PC-3 (cell line): Measurements from ENCODE around the gene POP4. TPM values are rescaled to one million over a fixed set of nuclear protein-coding genes. Genes with fewer than 3 reads are reported as not detected.
A peak's percentile ranks its signal among the peaks of the same experiment; 100 is the strongest.

Experiments
- ATAC-seq: fragments of 200-7000 bp; cut with Tn5 transposase; 2 replicates; pipeline ENCODE4 v1.9.1; 2020; ENCODE audit warnings: mild to moderate bottlenecking, moderate library complexity
- BruUV-seq: library from RNA; stranded (reverse); fragments of 400-500 nt; replicated peaks from 2 replicates; lab custom pipeline; 2021; lab: Mats Ljungman, UMichigan
- CTCF ChIA-PET: fragments of 300-600 bp; sonication (Branson Sonifier 250); formaldehyde crosslinking; loops from one replicate; lab custom pipeline; 2022; ENCODE audit warnings: antibody characterized with exemption; lab: Charles Lee
- POLR2A ChIA-PET: fragments of 300-600 bp; sonication (Branson Sonifier 250); formaldehyde crosslinking; loops from one replicate; lab custom pipeline; 2022; ENCODE audit warnings: antibody characterized with exemption; ENCODE audit not compliant: unreplicated experiment; lab: Charles Lee
- DNase-seq: peaks from one replicate; pipeline ENCODE4 v3.0.0-alpha.2; 2015
- H2AFZ ChIP-seq: fragments of 300-600 bp; sonication (generic); 2 replicates; pipeline ENCODE4 v1.6.0; 2016; ENCODE audit warnings: antibody characterized with exemption, low read length
- H3F3A ChIP-seq: fragments of 300-600 bp; sonication (generic); one replicate; pipeline ENCODE4 v1.6.0; 2017; ENCODE audit warnings: antibody characterized with exemption, low read length, control low read depth, mild to moderate bottlenecking; ENCODE audit not compliant: unreplicated experiment
- H3K27ac ChIP-seq: fragments of 300-600 bp; sonication (generic); 2 replicates; pipeline ENCODE4 v1.5.1; 2016; ENCODE audit warnings: mild to moderate bottlenecking, low read length
- H3K27me3 ChIP-seq: fragments of 300-600 bp; sonication (generic); 2 replicates; pipeline ENCODE4 v1.6.1; 2016; ENCODE audit warnings: low read length, mixed read lengths
- H3K36me3 ChIP-seq: fragments of 300-600 bp; sonication (generic); 2 replicates; pipeline ENCODE4 v1.6.1; 2016; ENCODE audit warnings: low read depth, mixed run types, low read length, mixed read lengths
- H3K4me1 ChIP-seq: fragments of 300-600 bp; sonication (generic); 2 replicates; pipeline ENCODE4 v1.5.1; 2016; ENCODE audit warnings: low read length; ENCODE audit not compliant: insufficient read depth
- H3K4me2 ChIP-seq: fragments of 300-600 bp; sonication (generic); 2 replicates; pipeline ENCODE4 v1.6.0; 2016; ENCODE audit warnings: low read length
- H3K4me3 ChIP-seq: fragments of 300-600 bp; sonication (generic); 2 replicates; pipeline ENCODE4 v1.5.1; 2016; ENCODE audit warnings: mild to moderate bottlenecking, low read length, mixed read lengths
- H3K79me2 ChIP-seq: fragments of 300-600 bp; sonication (generic); 2 replicates; pipeline ENCODE4 v1.6.1; 2017; ENCODE audit warnings: low read length, mixed read lengths
- H3K9ac ChIP-seq: fragments of 300-600 bp; sonication (generic); 2 replicates; pipeline ENCODE4 v1.6.0; 2016; ENCODE audit warnings: mild to moderate bottlenecking, low read length
- H3K9me2 ChIP-seq: fragments of 300-600 bp; sonication (generic); replicated peaks from 2 replicates; pipeline ENCODE4 v1.6.1; 2016; ENCODE audit warnings: mixed run types, low read length, mixed read lengths
- H3K9me3 ChIP-seq: fragments of 300-600 bp; sonication (generic); 2 replicates; pipeline ENCODE4 v1.6.1; 2016; ENCODE audit warnings: low read length, mixed read lengths
- H4K20me1 ChIP-seq: fragments of 300-600 bp; sonication (generic); 2 replicates; pipeline ENCODE4 v1.6.1; 2016; ENCODE audit warnings: low read length, mixed read lengths
- CTCF ChIP-seq: fragments of 300-600 bp; sonication (generic); conservative IDR thresholded peaks from 2 replicates; pipeline ENCODE4 v1.5.1; 2017; ENCODE audit warnings: antibody characterized with exemption, low read depth, mild to moderate bottlenecking, low read length
- EZH2 ChIP-seq: fragments of 300-600 bp; sonication (generic); IDR thresholded peaks from one replicate; pipeline ENCODE4 v1.6.1; 2017; ENCODE audit warnings: antibody characterized with exemption, mild to moderate bottlenecking, low read length; ENCODE audit not compliant: unreplicated experiment
- EZH2phosphoT487 ChIP-seq: fragments of 300-600 bp; sonication (generic); IDR thresholded peaks from 2 replicates; pipeline ENCODE4 v1.6.1; 2018; ENCODE audit warnings: mild to moderate bottlenecking, antibody characterized with exemption, low read length, borderline replicate concordance
- intact Hi-C: fragments of 100-400 bp; cut with micrococcal nuclease; formaldehyde crosslinking; loops from 2 replicates; pipeline ENCODE4 v1.9.0; 2023
- total RNA-seq: library from RNA; depleted of rRNA; stranded (reverse); fragments of >200 nt; gene quantifications from 2 replicates; pipeline ENCODE4 v1.2.3, GENCODE V29; 2014

POP4 gene
- total RNA-seq, 1 experiment from 2014 or later: 115 TPM

- Histone ChIP-seq H3K9me2 (no peaks in the 10 kb centered on the region), H3K27ac (no peak overlapping the region), H3K79me2 (no peaks in the 10 kb centered on the region), H3K27me3 (peaks cover 51% of the 10 kb centered on the region), H3K4me3 (no peak overlapping the region), H3F3A (no peaks in the 10 kb centered on the region), H4K20me1 (no peaks in the 10 kb centered on the region), H3K4me1 (no peaks in the 10 kb centered on the region), H2AFZ (no peak overlapping the region), H3K9me3 (no peaks in the 10 kb centered on the region), H3K36me3 (no peaks in the 10 kb centered on the region), H3K4me2 (no peak overlapping the region), H3K9ac (no peak overlapping the region)
- CTCF ChIA-PET: interaction anchor here (1.6 kb wide), 1 partner anchor 128 kb away, joined by 8 read pairs; no protein-coding TSS in a partner anchor
- ATAC-seq (no peak), DNase-seq (peak; percentile 6)
- POLR2A ChIA-PET: no interaction called here
- TF ChIP-seq CTCF: no peak
- no peak for TF ChIP-seq EZH2phosphoT487
- no peak for TF ChIP-seq EZH2
- BruUV-seq: no TSS peak
- intact Hi-C loops: loop anchor here (5.0 kb wide), 2 partner anchors 129 to 1129 kb away; no protein-coding TSS in a partner anchor
Measured at GRCh38 chr19:29596080-29596727, 9.9 kb upstream of the POP4 start.

- H3K79me2 ChIP-seq: no peaks in the 10 kb centered on the region
- peak; percentile 49; the same call in 1 of the 2 replicates for ATAC-seq
- no TSS peak for BruUV-seq
- H3K4me3 ChIP-seq: no peak overlapping the region
- peak; percentile 43 for DNase-seq
- H3K27ac ChIP-seq: no peak overlapping the region
- no peaks in the 10 kb centered on the region for H3K4me1 ChIP-seq
- no peak overlapping the region for H2AFZ ChIP-seq
- ChIA-PET CTCF (interaction anchor here (1.6 kb wide), 1 partner anchor 129 kb away, joined by 8 read pairs; no protein-coding TSS in a partner anchor), POLR2A (no interaction called here)
- intact Hi-C loops: loop anchor here (5.0 kb wide), 2 partner anchors 130 to 1130 kb away; no protein-coding TSS in a partner anchor
- no peaks in the 10 kb centered on the region for H3F3A ChIP-seq
- no peaks in the 10 kb centered on the region for H3K36me3 ChIP-seq
- no peaks in the 10 kb centered on the region for H4K20me1 ChIP-seq
- no peaks in the 10 kb centered on the region for H3K9me2 ChIP-seq
- H3K27me3 ChIP-seq: peaks cover 43% of the 10 kb centered on the region
- no peaks in the 10 kb centered on the region for H3K9me3 ChIP-seq
- no peak overlapping the region for H3K4me2 ChIP-seq
- no peak overlapping the region for H3K9ac ChIP-seq
- no peak for TF ChIP-seq EZH2
- no peak for TF ChIP-seq EZH2phosphoT487
- TF ChIP-seq CTCF: peak; percentile 51; the same call in 1 of the 2 replicates
Measured at GRCh38 chr19:29596885-29597525, 9.1 kb upstream of the POP4 start.

- no peak overlapping the region for H3K9ac ChIP-seq
- POLR2A ChIA-PET: interaction anchor here (0.6 kb wide), 1 partner anchor 9 kb away, joined by 6 read pairs; no protein-coding TSS in a partner anchor
- H3K27ac ChIP-seq: no peak overlapping the region
- H3K9me2 ChIP-seq: no peaks in the 10 kb centered on the region
- H3K4me3 ChIP-seq: no peak overlapping the region
- no peak for TF ChIP-seq CTCF
- TF ChIP-seq EZH2phosphoT487: no peak
- TF ChIP-seq EZH2: no peak
- H3K36me3 ChIP-seq: no peaks in the 10 kb centered on the region
- BruUV-seq: no TSS peak
- no peaks in the 10 kb centered on the region for H3F3A ChIP-seq
- no peak overlapping the region for H2AFZ ChIP-seq
- intact Hi-C loops: loop anchor here (5.0 kb wide), 2 partner anchors 131 to 1131 kb away; no protein-coding TSS in a partner anchor
- H3K79me2 ChIP-seq: no peaks in the 10 kb centered on the region
- DNase-seq: no peak
- no peak for ATAC-seq
- no peaks in the 10 kb centered on the region for H3K9me3 ChIP-seq
- no peaks in the 10 kb centered on the region for H4K20me1 ChIP-seq
- CTCF ChIA-PET: no interaction called here
- no peak overlapping the region for H3K4me2 ChIP-seq
- no peaks in the 10 kb centered on the region for H3K4me1 ChIP-seq
- peaks cover 38% of the 10 kb centered on the region for H3K27me3 ChIP-seq
Measured at GRCh38 chr19:29598036-29598435, 8.0 kb upstream of the POP4 start.
